IPS DF 6.9 (cell line): ENCODE data around the gene CIITA.

Experiments used
- DNase-seq: peaks from one replicate; pipeline ENCODE4 v3.0.0-alpha.2; 2013; ENCODE audit warnings: low read depth, low spot score
- H3K27ac ChIP-seq: one replicate; pipeline ENCODE4 v1.5.1; 2013; ENCODE audit warnings: low read length, control low read depth
- H3K27me3 ChIP-seq: 2 replicates; pipeline ENCODE4 v1.6.1; 2013; ENCODE audit warnings: mild to moderate bottlenecking, low read length; ENCODE audit not compliant: control insufficient read depth, insufficient read depth
- H3K36me3 ChIP-seq: 2 replicates; pipeline ENCODE4 v1.6.1; 2013; ENCODE audit warnings: low read length; ENCODE audit not compliant: control insufficient read depth, insufficient read depth
- H3K4me1 ChIP-seq: 2 replicates; pipeline ENCODE4 v1.6.1; 2013; ENCODE audit warnings: low read length; ENCODE audit not compliant: control insufficient read depth, insufficient read depth
- H3K4me3 ChIP-seq: 2 replicates; pipeline ENCODE4 v1.5.1; 2013; ENCODE audit warnings: mild to moderate bottlenecking, low read length
- H3K9me3 ChIP-seq: 2 replicates; pipeline ENCODE4 v1.6.1; 2013; ENCODE audit warnings: low read length, inconsistent platforms; ENCODE audit not compliant: control insufficient read depth, insufficient read depth
- WGBS: extraction: QIAGEN DNeasy Blood & Tissue Kit; methylation state at CpG from one replicate; pipeline ENCODE4 v1.1.7; 2013; ENCODE audit warnings: mixed read lengths, missing lambda C conversion rate; ENCODE audit not compliant: insufficient read length, insufficient coverage; 5-methylcytosine and 5-hydroxymethylcytosine counted together

Gene CIITA

GRCh38 chr16:10902999-10903398, 26.0 kb downstream of the CIITA start:
- no peaks in the 10 kb centered on the region for H3K4me1 ChIP-seq
- H3K27me3 ChIP-seq, result no peaks in the 10 kb centered on the region
- no peaks in the 10 kb centered on the region; the same call in 1 of the 2 replicates for H3K36me3 ChIP-seq
- H3K4me3 ChIP-seq, result no peak overlapping the region
- DNase-seq, result no peak
- no peak overlapping the region for H3K27ac ChIP-seq
- H3K9me3 ChIP-seq, result no peaks in the 10 kb centered on the region
- WGBS, result no CpG with 5 or more reads among the region's 1 CpG

GRCh38 chr16:10906482-10906881, 29.5 kb downstream of the CIITA start:
- H3K4me3 ChIP-seq, result no peak overlapping the region
- no peak for DNase-seq
- WGBS, result no CpG with 5 or more reads among the region's 19 CpGs
- H3K4me1 ChIP-seq, result no peaks in the 10 kb centered on the region
- no peak overlapping the region for H3K27ac ChIP-seq
- no peaks in the 10 kb centered on the region for H3K9me3 ChIP-seq
- no peaks in the 10 kb centered on the region; the same call in 1 of the 2 replicates for H3K36me3 ChIP-seq
- no peaks in the 10 kb centered on the region for H3K27me3 ChIP-seq

DNA sequence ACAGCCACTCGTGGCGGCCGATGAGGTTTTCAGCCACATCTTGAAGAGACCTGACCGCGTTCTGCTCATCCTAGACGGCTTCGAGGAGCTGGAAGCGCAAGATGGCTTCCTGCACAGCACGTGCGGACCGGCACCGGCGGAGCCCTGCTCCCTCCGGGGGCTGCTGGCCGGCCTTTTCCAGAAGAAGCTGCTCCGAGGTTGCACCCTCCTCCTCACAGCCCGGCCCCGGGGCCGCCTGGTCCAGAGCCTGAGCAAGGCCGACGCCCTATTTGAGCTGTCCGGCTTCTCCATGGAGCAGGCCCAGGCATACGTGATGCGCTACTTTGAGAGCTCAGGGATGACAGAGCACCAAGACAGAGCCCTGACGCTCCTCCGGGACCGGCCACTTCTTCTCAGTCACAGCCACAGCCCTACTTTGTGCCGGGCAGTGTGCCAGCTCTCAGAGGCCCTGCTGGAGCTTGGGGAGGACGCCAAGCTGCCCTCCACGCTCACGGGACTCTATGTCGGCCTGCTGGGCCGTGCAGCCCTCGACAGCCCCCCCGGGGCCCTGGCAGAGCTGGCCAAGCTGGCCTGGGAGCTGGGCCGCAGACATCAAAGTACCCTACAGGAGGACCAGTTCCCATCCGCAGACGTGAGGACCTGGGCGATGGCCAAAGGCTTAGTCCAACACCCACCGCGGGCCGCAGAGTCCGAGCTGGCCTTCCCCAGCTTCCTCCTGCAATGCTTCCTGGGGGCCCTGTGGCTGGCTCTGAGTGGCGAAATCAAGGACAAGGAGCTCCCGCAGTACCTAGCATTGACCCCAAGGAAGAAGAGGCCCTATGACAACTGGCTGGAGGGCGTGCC, 30.1 kb downstream of the CIITA start:
- Histone ChIP-seq H3K4me1 (no peaks in the 10 kb centered on the region), H3K36me3 (no peaks in the 10 kb centered on the region; the same call in 1 of the 2 replicates), H3K4me3 (no peak overlapping the region), H3K9me3 (no peaks in the 10 kb centered on the region), H3K27ac (no peak overlapping the region), H3K27me3 (no peaks in the 10 kb centered on the region)
- no peak for DNase-seq
- no CpG with 5 or more reads among the region's 46 CpGs for WGBS

DNA sequence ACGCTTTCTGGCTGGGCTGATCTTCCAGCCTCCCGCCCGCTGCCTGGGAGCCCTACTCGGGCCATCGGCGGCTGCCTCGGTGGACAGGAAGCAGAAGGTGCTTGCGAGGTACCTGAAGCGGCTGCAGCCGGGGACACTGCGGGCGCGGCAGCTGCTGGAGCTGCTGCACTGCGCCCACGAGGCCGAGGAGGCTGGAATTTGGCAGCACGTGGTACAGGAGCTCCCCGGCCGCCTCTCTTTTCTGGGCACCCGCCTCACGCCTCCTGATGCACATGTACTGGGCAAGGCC, 30.7 kb downstream of the CIITA start:
- no peaks in the 10 kb centered on the region; the same call in 1 of the 2 replicates for H3K36me3 ChIP-seq
- no peak for DNase-seq

GRCh38 chr16:10911267-10911666, 34.3 kb downstream of the CIITA start:
- no peaks in the 10 kb centered on the region for H3K9me3 ChIP-seq
- H3K4me1 ChIP-seq, result no peaks in the 10 kb centered on the region
- no peak for DNase-seq
- no peak overlapping the region for H3K27ac ChIP-seq
- H3K27me3 ChIP-seq, result no peaks in the 10 kb centered on the region
- no peak overlapping the region for H3K4me3 ChIP-seq
- H3K36me3 ChIP-seq, result no peaks in the 10 kb centered on the region; the same call in 1 of the 2 replicates

More for the DNA sequence above, 30.7 kb downstream of the CIITA start:
- H3K4me3 ChIP-seq, result no peak overlapping the region
- H3K9me3 ChIP-seq, result no peaks in the 10 kb centered on the region
- no peaks in the 10 kb centered on the region for H3K27me3 ChIP-seq
- H3K27ac ChIP-seq, result no peak overlapping the region
- H3K4me1 ChIP-seq, result no peaks in the 10 kb centered on the region
- WGBS, result no CpG with 5 or more reads among the region's 21 CpGs

DNA sequence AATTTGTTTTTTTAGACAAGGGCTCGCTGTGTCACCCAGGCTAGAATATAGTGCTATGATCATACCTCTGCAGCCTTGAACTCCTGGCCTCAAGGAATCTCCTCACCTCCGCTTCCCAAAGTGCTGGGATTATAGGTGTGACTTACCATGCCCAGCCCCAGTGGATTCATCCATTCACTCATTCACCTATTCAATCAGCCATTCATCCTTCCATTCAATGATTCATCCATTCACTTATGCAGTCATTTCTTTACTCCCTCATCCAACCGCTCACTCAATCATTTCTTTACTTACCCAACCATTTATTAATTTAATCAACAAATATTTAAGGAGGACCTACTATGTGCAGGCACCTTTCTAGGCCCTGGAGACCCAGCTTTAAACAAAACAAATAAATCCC, 39.5 kb downstream of the CIITA start:
- H3K36me3 ChIP-seq, result no peaks in the 10 kb centered on the region
- no peak overlapping the region for H3K27ac ChIP-seq
- no peaks in the 10 kb centered on the region for H3K4me1 ChIP-seq

DNA sequence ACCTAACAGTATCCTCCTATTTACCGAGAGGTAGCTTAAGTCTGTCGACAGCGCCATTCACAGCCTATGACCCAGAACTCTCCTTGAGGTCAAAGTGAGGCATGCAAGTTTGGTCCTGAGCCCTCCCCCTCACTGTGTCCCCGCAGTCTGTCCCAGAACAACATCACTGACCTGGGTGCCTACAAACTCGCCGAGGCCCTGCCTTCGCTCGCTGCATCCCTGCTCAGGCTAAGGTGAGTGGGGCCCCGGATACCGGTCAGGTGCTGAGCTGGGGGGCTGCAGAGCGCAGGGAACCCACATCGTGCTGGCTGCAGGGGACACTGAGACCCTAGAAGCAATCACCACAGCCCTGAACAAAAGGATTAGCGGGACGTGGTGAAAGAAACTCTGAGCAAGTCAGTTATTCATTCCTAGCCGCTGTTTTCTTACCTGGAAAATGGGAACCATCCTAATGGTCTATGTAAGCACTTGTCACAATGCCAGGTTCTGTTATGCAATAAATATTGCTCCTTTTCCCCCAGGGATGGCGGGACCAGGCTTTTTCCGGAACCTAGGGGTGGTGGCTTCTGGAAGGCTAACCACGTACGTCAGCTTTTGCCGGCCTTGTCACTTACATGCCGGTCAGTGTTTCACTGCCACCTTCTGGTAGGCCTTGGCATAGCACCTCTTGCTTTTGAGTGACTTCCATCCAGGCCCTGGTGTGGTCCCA, 41.4 kb downstream of the CIITA start:
- no peaks in the 10 kb centered on the region for H3K36me3 ChIP-seq
- peaks cover 2% of the 10 kb centered on the region for H3K4me1 ChIP-seq
- no peaks in the 10 kb centered on the region for H3K27me3 ChIP-seq
- no peak overlapping the region for H3K27ac ChIP-seq
- H3K4me3 ChIP-seq, result no peak overlapping the region
- no CpG with 5 or more reads among the region's 21 CpGs for WGBS
- no peaks in the 10 kb centered on the region for H3K9me3 ChIP-seq
- peak; percentile 95 for DNase-seq

More for the DNA sequence above, 39.5 kb downstream of the CIITA start:
- Histone ChIP-seq H3K9me3 (no peaks in the 10 kb centered on the region), H3K27me3 (no peaks in the 10 kb centered on the region), H3K4me3 (no peak overlapping the region)
- WGBS, result 100% methylated on average over 1 of the region's 3 CpGs
- no peak for DNase-seq

GRCh38 chr16:10919003-10919351, 42.0 kb downstream of the CIITA start:
- H3K4me1 ChIP-seq, result peaks cover 5% of the 10 kb centered on the region
- H3K9me3 ChIP-seq, result no peaks in the 10 kb centered on the region
- H3K27ac ChIP-seq, result no peak overlapping the region
- WGBS, result no CpG with 5 or more reads among the region's 7 CpGs
- no peak overlapping the region for H3K4me3 ChIP-seq
- no peaks in the 10 kb centered on the region for H3K27me3 ChIP-seq
- no peak for DNase-seq
- no peaks in the 10 kb centered on the region for H3K36me3 ChIP-seq

DNA sequence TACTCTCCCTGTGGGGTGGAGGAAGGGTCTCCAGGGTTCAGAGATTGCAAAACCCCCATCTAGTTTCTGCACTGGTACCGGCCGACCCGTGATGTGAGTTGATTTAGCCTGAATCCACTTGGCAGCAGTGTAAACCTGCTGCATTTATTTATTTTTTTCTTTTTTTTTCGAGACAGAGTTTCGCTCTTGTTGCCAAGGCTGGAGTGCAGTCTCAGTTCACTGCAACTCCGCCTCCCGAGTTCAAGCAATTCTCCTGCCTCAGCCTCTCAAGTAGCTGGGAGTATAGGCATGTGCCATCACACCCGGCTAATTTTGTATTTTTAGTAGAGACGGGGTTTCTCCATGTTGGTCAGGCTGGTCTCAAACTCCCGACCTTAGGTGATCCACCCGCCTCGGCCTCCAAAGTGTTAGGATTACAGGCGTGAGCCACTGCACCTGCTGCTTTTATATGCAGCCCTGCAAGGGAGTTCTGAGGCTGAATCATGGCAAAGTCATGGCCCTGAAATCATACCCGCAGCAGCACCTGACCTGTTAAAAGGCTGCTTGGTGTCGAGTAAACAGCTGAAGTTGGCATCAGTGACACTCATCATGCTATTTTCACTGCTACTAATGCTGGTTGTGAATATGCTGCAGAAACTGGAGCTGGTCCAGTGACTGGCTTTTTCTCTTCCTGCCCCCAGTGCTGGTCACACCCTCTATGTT, 43.9 kb downstream of the CIITA start:
- H3K4me3 ChIP-seq, result no peak overlapping the region
- no peaks in the 10 kb centered on the region for H3K27me3 ChIP-seq
- DNase-seq, result no peak
- WGBS, result no CpG with 5 or more reads among the region's 15 CpGs
- no peaks in the 10 kb centered on the region for H3K9me3 ChIP-seq
- peaks cover 5% of the 10 kb centered on the region for H3K4me1 ChIP-seq
- no peak overlapping the region for H3K27ac ChIP-seq
- H3K36me3 ChIP-seq, result no peaks in the 10 kb centered on the region

DNA sequence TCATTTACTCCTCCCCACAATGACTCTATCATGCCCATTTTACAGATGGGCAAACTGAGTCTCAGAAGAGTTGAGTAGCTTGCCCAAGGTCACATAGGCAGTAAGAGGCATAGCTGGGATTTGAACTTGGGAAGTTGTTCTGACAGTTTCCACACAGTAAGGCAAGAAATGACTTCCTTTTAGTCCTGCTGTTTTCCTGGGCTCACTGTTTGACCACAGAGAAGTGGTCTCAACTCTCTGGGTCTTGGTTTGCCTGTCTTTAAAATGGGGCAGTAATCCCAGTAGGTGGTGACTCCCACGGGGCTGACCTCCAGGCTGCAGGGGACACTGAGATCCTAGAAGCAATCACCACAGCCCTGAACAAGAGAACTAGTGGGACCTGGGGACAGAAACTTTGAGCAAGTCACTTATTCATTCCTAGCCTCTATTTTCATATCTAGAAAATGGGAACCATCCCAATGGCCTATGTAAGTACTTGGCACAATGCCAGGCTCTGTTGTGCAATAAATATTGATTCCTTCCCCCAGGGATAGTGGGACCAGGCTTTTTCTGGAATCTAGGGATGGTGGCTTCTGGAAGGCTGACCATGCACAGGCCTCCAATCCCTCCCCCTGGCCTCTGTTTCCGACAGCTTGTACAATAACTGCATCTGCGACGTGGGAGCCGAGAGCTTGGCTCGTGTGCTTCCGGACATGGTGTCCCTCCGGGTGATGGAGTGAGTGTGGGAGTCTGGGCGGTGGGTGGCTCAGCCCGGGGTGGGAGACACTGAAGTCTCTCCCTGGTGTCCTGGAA, 44.7 kb downstream of the CIITA start:
- H3K27me3 ChIP-seq, result no peaks in the 10 kb centered on the region
- H3K4me3 ChIP-seq, result no peak overlapping the region
- peaks cover 5% of the 10 kb centered on the region for H3K4me1 ChIP-seq
- WGBS, result no CpG with 5 or more reads among the region's 10 CpGs
- DNase-seq, result no peak
- H3K9me3 ChIP-seq, result no peaks in the 10 kb centered on the region
- no peak overlapping the region for H3K27ac ChIP-seq
- no peaks in the 10 kb centered on the region for H3K36me3 ChIP-seq
